Embryonic facial prominence (tissue), 1 donor: ENCODE data around the gene IQSEC1.

ENCODE experiments used
- DNase-seq: peaks from one replicate; pipeline ENCODE4 v3.0.0-alpha.2; 2016; ENCODE audit errors: extremely low spot score

IQSEC1 gene

GRCh38 chr3:13016083-13016720 lies 57.0 kb downstream of the IQSEC1 start:
- no peak for DNase-seq

GRCh38 chr3:13015286-13016082 lies 57.7 kb downstream of the IQSEC1 start:
- DNase-seq, result no peak

- DNase-seq, result no peak
Measured at GRCh38 chr3:13014755-13015285, 58.4 kb downstream of the IQSEC1 start.

GRCh38 chr3:13013994-13014754 lies 59.1 kb downstream of the IQSEC1 start:
- DNase-seq, result no peak

- DNase-seq, result no peak
Measured at GRCh38 chr3:13013566-13013965, 59.7 kb downstream of the IQSEC1 start.

- DNase-seq, result no peak
Measured at GRCh38 chr3:13013151-13013561, 60.1 kb downstream of the IQSEC1 start.

GRCh38 chr3:13012221-13012691 lies 61.0 kb downstream of the IQSEC1 start:
- no peak for DNase-seq

GRCh38 chr3:13011573-13012220 lies 61.5 kb downstream of the IQSEC1 start:
- DNase-seq, result no peak

GRCh38 chr3:13010780-13011572 lies 62.3 kb downstream of the IQSEC1 start:
- no peak for DNase-seq

GRCh38 chr3:13009946-13010315 lies 63.3 kb downstream of the IQSEC1 start:
- DNase-seq, result no peak

- DNase-seq, result no peak
Measured at GRCh38 chr3:13009132-13009945, 63.9 kb downstream of the IQSEC1 start.

GRCh38 chr3:13008155-13008995 lies 64.9 kb downstream of the IQSEC1 start:
- no peak for DNase-seq

GRCh38 chr3:13007251-13007941 lies 65.8 kb downstream of the IQSEC1 start:
- no peak for DNase-seq

GRCh38 chr3:13006216-13006990 lies 66.8 kb downstream of the IQSEC1 start:
- DNase-seq, result no peak

GRCh38 chr3:13005301-13005700 lies 67.9 kb downstream of the IQSEC1 start:
- no peak for DNase-seq

- DNase-seq, result no peak
Measured at GRCh38 chr3:13004376-13004775, 68.9 kb downstream of the IQSEC1 start.

GRCh38 chr3:13003608-13004007 lies 69.6 kb downstream of the IQSEC1 start:
- DNase-seq, result no peak
